Neuronal stem cell (in vitro differentiated cells): ENCODE results near the gene ZSWIM7.

Experiments
- DNase-seq: peaks from one replicate; pipeline ENCODE4 v3.0.0-alpha.2; 2013; ENCODE audit warnings: low spot score
- H2AFZ ChIP-seq: one replicate; pipeline ENCODE4 v1.6.1; 2013; ENCODE audit warnings: mild to moderate bottlenecking, low read length, inconsistent platforms
- H2AK5ac ChIP-seq: 2 replicates; pipeline ENCODE4 v1.6.1; 2013; ENCODE audit warnings: low read depth, mild to moderate bottlenecking, inconsistent platforms, low read length, moderate library complexity, mixed read lengths
- H2BK120ac ChIP-seq: 2 replicates; pipeline ENCODE4 v1.6.1; 2013; ENCODE audit warnings: low read depth, mild to moderate bottlenecking, inconsistent platforms, low read length, moderate library complexity, mixed read lengths
- H2BK12ac ChIP-seq: one replicate; pipeline ENCODE4 v1.6.1; 2013; ENCODE audit warnings: low read length, inconsistent platforms
- H2BK15ac ChIP-seq: 2 replicates; pipeline ENCODE4 v1.6.1; 2013; ENCODE audit warnings: mild to moderate bottlenecking, low read length, inconsistent platforms, mixed read lengths
- H2BK5ac ChIP-seq: one replicate; pipeline ENCODE4 v1.6.1; 2013; ENCODE audit warnings: inconsistent platforms, mild to moderate bottlenecking, low read length, moderate library complexity
- H3K14ac ChIP-seq: one replicate; pipeline ENCODE4 v1.6.1; 2013; ENCODE audit warnings: low read length, inconsistent platforms
- H3K18ac ChIP-seq: 2 replicates; pipeline ENCODE4 v1.6.1; 2013; ENCODE audit warnings: low read length, inconsistent platforms
- H3K23ac ChIP-seq: 2 replicates; pipeline ENCODE4 v1.6.1; 2013; ENCODE audit warnings: low read depth, mild to moderate bottlenecking, mixed read lengths, low read length, inconsistent platforms; ENCODE audit not compliant: poor library complexity
- H3K27ac ChIP-seq: replicated peaks from 3 replicates; pipeline ENCODE4 v1.5.1; 2013; ENCODE audit warnings: low read length, inconsistent platforms
- H3K27me3 ChIP-seq, 3 experiments: 2 replicates each; pipeline ENCODE4 v1.6.1; 2013; ENCODE audit warnings: low read length in 3 of 3, mild to moderate bottlenecking in 2 of 3, inconsistent platforms in 1 of 3, low read depth in 1 of 3, mixed read lengths in 1 of 3, moderate library complexity in 1 of 3; ENCODE audit not compliant: control insufficient read depth in 3 of 3, insufficient read depth in 3 of 3
- H3K36me3 ChIP-seq, 2 donors: replicated peaks in 1 of 2; 2 replicates each; pipeline ENCODE4 v1.6.1; 2013; ENCODE audit warnings: low read length in 2 of 2; ENCODE audit not compliant: control insufficient read depth in 2 of 2, insufficient read depth in 2 of 2
- H3K4ac ChIP-seq: 2 replicates; pipeline ENCODE4 v1.6.1; 2013; ENCODE audit warnings: inconsistent platforms, mild to moderate bottlenecking, low read length, moderate library complexity
- H3K4me1 ChIP-seq, 2 donors: 1 replicate in 1 of 2; 2 replicates in 1 of 2; pipeline ENCODE4 v1.6.1; 2013; ENCODE audit warnings: low read length in 2 of 2, low read depth in 1 of 2; ENCODE audit not compliant: control insufficient read depth in 2 of 2, insufficient read depth in 1 of 2
- H3K4me2 ChIP-seq: one replicate; pipeline ENCODE4 v1.6.1; 2013; ENCODE audit warnings: mild to moderate bottlenecking, low read length, inconsistent platforms; ENCODE audit not compliant: insufficient read depth, poor library complexity, severe bottlenecking
- H3K4me3 ChIP-seq, 2 donors: 2 replicates each; pipeline ENCODE4 v1.5.1; 2013; ENCODE audit warnings: low read length in 2 of 2, mild to moderate bottlenecking in 2 of 2, inconsistent platforms in 1 of 2, moderate library complexity in 1 of 2
- H3K79me1 ChIP-seq: one replicate; pipeline ENCODE4 v1.6.1; 2013; ENCODE audit warnings: low read depth, mild to moderate bottlenecking, inconsistent platforms, low read length, moderate library complexity
- H3K9ac ChIP-seq: one replicate; pipeline ENCODE4 v1.6.1; 2013; ENCODE audit warnings: mild to moderate bottlenecking, low read depth, low read length, inconsistent platforms; ENCODE audit not compliant: poor library complexity
- H3K9me3 ChIP-seq, 2 donors: replicated peaks in 1 of 2; 2 replicates each; pipeline versions ENCODE3 to v1.6.1; 2013; ENCODE audit warnings: low read length in 2 of 2, mild to moderate bottlenecking in 2 of 2, inconsistent platforms in 1 of 2, low read depth in 1 of 2, mixed read lengths in 1 of 2, moderate library complexity in 1 of 2; ENCODE audit not compliant: control insufficient read depth in 2 of 2, insufficient read depth in 1 of 2
- H4K8ac ChIP-seq: one replicate; pipeline ENCODE4 v1.6.1; 2013; ENCODE audit warnings: low read depth, mild to moderate bottlenecking, inconsistent platforms, low read length, moderate library complexity
- H4K91ac ChIP-seq: one replicate; pipeline ENCODE4 v1.6.1; 2013; ENCODE audit warnings: low read length, low read depth, mild to moderate bottlenecking, inconsistent platforms; ENCODE audit not compliant: poor library complexity
- WGBS, 2 donors: extraction: QIAGEN DNeasy Blood & Tissue Kit; methylation state at CpG; one replicate each; pipeline ENCODE4 v1.1.7; 2013; ENCODE audit warnings: missing lambda C conversion rate in 2 of 2, mixed read lengths in 1 of 2; ENCODE audit not compliant: insufficient read length in 2 of 2, insufficient replicate concordance in 1 of 2; ENCODE audit errors: extremely low coverage in 2 of 2; 5-methylcytosine and 5-hydroxymethylcytosine counted together

Gene ZSWIM7

DNA sequence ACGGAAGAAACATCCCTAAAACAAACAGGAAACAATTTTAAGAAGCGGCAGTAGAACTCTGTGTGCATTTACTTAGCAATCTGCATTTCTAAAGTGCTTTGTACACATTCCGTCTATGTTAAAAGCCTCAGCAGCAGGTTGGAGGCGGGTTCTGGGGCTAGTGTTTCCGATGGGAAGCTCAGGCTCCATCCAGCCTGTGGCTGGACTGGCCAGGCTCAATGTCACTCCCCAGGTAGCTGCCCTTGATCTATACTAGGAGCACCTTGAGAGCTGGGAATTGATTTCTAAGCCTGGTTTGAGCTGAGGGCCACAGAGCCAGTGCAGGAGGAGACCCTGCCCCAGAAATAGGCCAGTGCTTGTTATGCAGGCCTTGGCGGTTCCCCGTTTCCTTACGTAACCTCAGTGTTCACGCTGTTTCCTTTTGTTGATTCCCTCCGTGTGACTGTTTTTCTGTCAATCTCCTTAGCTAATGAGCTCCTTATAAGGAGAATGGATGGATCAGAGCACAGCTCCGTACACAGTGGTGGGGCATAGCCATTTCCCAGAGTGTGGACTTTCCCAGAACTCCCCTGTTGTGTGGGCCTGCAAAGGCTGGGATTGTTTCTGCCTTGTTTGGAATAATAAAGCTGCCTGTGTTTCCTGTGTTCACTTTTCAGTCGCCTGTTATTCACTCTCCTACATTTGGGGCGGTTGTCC is 33.2 kb downstream of the ZSWIM7 start:
- Histone ChIP-seq H3K9ac (no peak overlapping the region), H3K79me1 (no peaks in the 10 kb centered on the region), H4K8ac (no peak overlapping the region), H3K4me3 (peak overlapping the region; percentile 52 to 59), H2AFZ (peak overlapping the region; percentile 92), H4K91ac (no peak overlapping the region), H2BK5ac (no peak overlapping the region), H3K27ac (peak overlapping the region; percentile 82), H2BK12ac (no peak overlapping the region), H3K4me1 (peaks cover 18 to 22% of the 10 kb centered on the region in 2 donors), H2AK5ac (no peak overlapping the region), H3K27me3 (no peaks in the 10 kb centered on the region), H3K14ac (no peak overlapping the region), H2BK120ac (no peak overlapping the region), H3K18ac (no peak overlapping the region), H3K4ac (no peak overlapping the region), H3K23ac (no peak overlapping the region), H3K9me3 (no peaks in the 10 kb centered on the region), H3K36me3 (no peaks in the 10 kb centered on the region), H3K4me2 (peak overlapping the region; percentile 63), H2BK15ac (no peak overlapping the region)
- WGBS, 2 donors: no CpG with 5 or more reads among the region's 13 CpGs
- DNase-seq: peak; percentile 86

DNA sequence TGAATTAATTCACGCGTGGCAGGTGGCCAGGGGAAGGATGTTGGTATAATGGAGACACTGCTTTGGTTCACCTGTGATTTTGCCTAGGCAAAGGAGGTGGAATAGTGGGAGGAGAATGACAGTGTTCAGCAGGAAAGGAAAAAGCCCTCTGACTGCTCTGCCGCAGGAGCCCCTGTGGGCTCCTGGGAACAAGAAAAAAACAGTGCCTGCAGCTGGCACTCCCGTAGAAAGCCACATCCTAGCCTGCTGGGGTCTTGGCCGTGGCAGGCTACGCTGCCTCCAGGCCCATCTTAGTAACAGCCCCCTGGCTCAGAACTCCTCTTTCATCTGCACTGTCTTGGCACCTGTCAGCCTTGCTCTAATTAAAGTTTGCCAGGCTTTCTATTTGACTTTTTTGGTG is 34.0 kb downstream of the ZSWIM7 start:
- H3K23ac ChIP-seq: no peak overlapping the region
- H2BK15ac ChIP-seq: no peak overlapping the region
- no CpG with 5 or more reads among the region's 6 CpGs for WGBS, 2 donors
- H2AFZ ChIP-seq: peak overlapping the region; percentile 92
- no peak overlapping the region for H3K18ac ChIP-seq
- H2AK5ac ChIP-seq: no peak overlapping the region
- H4K8ac ChIP-seq: no peak overlapping the region
- H4K91ac ChIP-seq: no peak overlapping the region
- H3K4me3 ChIP-seq: no peak overlapping the region
- no peaks in the 10 kb centered on the region for H3K27me3 ChIP-seq
- no peaks in the 10 kb centered on the region for H3K36me3 ChIP-seq
- DNase-seq: no peak
- H2BK120ac ChIP-seq: no peak overlapping the region
- H2BK12ac ChIP-seq: no peak overlapping the region
- H3K4me2 ChIP-seq: no peak overlapping the region
- H3K79me1 ChIP-seq: no peaks in the 10 kb centered on the region
- H3K14ac ChIP-seq: no peak overlapping the region
- no peak overlapping the region for H3K27ac ChIP-seq
- peaks cover 18 to 21% of the 10 kb centered on the region in 2 donors for H3K4me1 ChIP-seq
- H3K9ac ChIP-seq: no peak overlapping the region
- H2BK5ac ChIP-seq: no peak overlapping the region
- H3K4ac ChIP-seq: no peak overlapping the region
- no peaks in the 10 kb centered on the region for H3K9me3 ChIP-seq

DNA sequence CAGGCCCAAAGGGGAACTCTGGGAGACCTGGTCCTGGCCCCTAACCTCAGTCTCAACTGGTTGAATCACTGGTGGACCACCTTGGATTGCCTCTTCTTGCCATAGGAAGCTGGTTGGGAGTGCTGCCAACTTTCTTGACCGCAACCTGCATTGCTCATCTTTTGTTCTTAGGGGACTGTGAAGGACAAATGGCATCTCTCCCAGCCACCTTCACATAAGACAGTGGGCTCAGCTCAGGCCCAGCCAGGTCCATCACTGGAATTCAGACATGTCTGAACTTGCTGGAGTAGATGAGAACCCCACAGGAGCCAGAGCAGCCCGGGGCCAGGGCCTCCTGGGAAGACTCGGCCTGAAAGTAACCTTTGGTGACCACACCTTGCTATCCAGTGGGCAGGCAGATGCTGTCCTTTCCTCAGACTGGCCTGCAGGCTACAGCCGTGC is 35.8 kb downstream of the ZSWIM7 start:
- no peak for DNase-seq
- H3K9ac ChIP-seq: peak overlapping the region; percentile 27
- H2BK12ac ChIP-seq: no peak overlapping the region
- WGBS, 2 donors: no CpG with 5 or more reads among the region's 4 CpGs
- no peak overlapping the region for H3K4ac ChIP-seq
- peak overlapping the region; percentile 58 for H2AK5ac ChIP-seq
- peaks cover 18 to 21% of the 10 kb centered on the region in 2 donors for H3K4me1 ChIP-seq
- H3K4me3 ChIP-seq: no peak overlapping the region
- H3K4me2 ChIP-seq: no peak overlapping the region
- H3K14ac ChIP-seq: no peak overlapping the region
- H4K91ac ChIP-seq: no peak overlapping the region
- no peak overlapping the region for H2BK120ac ChIP-seq
- no peak overlapping the region for H3K23ac ChIP-seq
- H3K18ac ChIP-seq: peak overlapping the region; percentile 60
- H3K27me3 ChIP-seq: no peaks in the 10 kb centered on the region
- no peaks in the 10 kb centered on the region for H3K36me3 ChIP-seq
- no peak overlapping the region for H3K27ac ChIP-seq
- no peaks in the 10 kb centered on the region for H3K9me3 ChIP-seq
- peak overlapping the region; percentile 47 for H2AFZ ChIP-seq
- H3K79me1 ChIP-seq: no peaks in the 10 kb centered on the region
- H4K8ac ChIP-seq: no peak overlapping the region
- H2BK5ac ChIP-seq: no peak overlapping the region
- no peak overlapping the region for H2BK15ac ChIP-seq

DNA sequence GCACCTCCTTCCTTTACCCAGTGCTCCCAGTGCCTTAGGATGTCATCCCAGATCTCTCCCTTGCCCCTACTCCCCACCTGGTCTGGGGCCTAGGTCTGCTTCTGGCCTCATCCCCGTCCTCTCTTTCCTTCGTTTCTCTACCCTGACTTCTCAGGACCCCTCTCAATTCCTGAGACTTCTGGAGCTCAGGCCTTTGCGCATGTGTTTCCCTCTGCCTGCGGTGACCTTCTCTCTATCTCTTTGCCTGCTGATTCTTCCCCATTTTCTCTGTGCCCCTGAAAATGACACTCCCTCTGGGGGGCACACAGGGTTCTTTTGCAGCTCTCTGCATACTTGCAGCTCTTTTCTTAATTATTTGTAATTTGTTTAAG is 41.0 kb downstream of the ZSWIM7 start:
- Histone ChIP-seq H2BK5ac (no peak overlapping the region), H2AFZ (no peak overlapping the region), H3K36me3 (no peaks in the 10 kb centered on the region), H3K27ac (no peak overlapping the region), H4K8ac (no peak overlapping the region), H3K23ac (no peak overlapping the region), H3K79me1 (no peaks in the 10 kb centered on the region), H3K4ac (no peak overlapping the region), H3K4me1 (peaks cover 0 to 2% of the 10 kb centered on the region in 2 donors), H3K9ac (no peak overlapping the region), H4K91ac (no peak overlapping the region), H2AK5ac (no peak overlapping the region), H3K4me3 (no peak overlapping the region), H3K4me2 (no peak overlapping the region), H3K27me3 (no peaks in the 10 kb centered on the region), H2BK15ac (no peak overlapping the region), H3K9me3 (no peaks in the 10 kb centered on the region), H2BK12ac (no peak overlapping the region), H3K18ac (no peak overlapping the region), H2BK120ac (no peak overlapping the region), H3K14ac (no peak overlapping the region)
- WGBS, 2 donors: no CpG with 5 or more reads among the region's 4 CpGs
- no peak for DNase-seq
